Omental fat pad (tissue), 4 donors: Measurements from ENCODE around the gene GPR39. TPM values are rescaled to one million over a fixed set of nuclear protein-coding genes. Genes with fewer than 3 reads are reported as not detected.

Source experiments
- ATAC-seq: fragments of 150-250 bp; one replicate; pipeline ENCODE4 v1.9.1; 2016; ENCODE audit warnings: mild to moderate bottlenecking, moderate library complexity; ENCODE audit not compliant: low FRiP score
- DNase-seq: peaks from one replicate; pipeline ENCODE4 v3.0.0-alpha.2; 2019; ENCODE audit warnings: low spot score
- CTCF ChIP-seq, 3 donors: fragments of 450-650 bp; IDR thresholded peaks; one replicate each; pipeline ENCODE4 v1.5.1; 2016 to 2017; ENCODE audit warnings: antibody characterized with exemption in 3 of 3, mild to moderate bottlenecking in 3 of 3, moderate library complexity in 2 of 3
- total RNA-seq, 4 donors: library from RNA; depleted of rRNA; stranded (reverse); fragments of >200 nt; gene quantifications; one replicate each; pipeline ENCODE4 v1.1.0, GENCODE V29; 2016

Gene GPR39
- total RNA-seq, 4 donors from 2014 or later: not detected

GRCh38 chr2:132449868-132450267, 33.3 kb downstream of the GPR39 start:
- TF ChIP-seq CTCF (IDR thresholded peaks at IDR 0.05): no peak
- DNase-seq (no peak), ATAC-seq (no peak)

- ATAC-seq (peak; percentile 90), DNase-seq (no peak)
- no peak for TF ChIP-seq CTCF (IDR thresholded peaks at IDR 0.05)
These were observed 44.2 kb downstream of the GPR39 start for GRCh38 chr2:132460781-132461180.

- TF ChIP-seq CTCF (IDR thresholded peaks at IDR 0.05): no peak
- no peak for ATAC-seq
- DNase-seq: no peak
These were observed 45.6 kb downstream of the GPR39 start for GRCh38 chr2:132462236-132462635.

GRCh38 chr2:132463719-132464118, 47.1 kb downstream of the GPR39 start:
- no peak for TF ChIP-seq CTCF (IDR thresholded peaks at IDR 0.05)
- no peak for ATAC-seq

GRCh38 chr2:132465917-132466316, 49.3 kb downstream of the GPR39 start:
- ATAC-seq (no peak), DNase-seq (no peak)
- no peak for TF ChIP-seq CTCF (IDR thresholded peaks at IDR 0.05)

More at GRCh38 chr2:132463719-132464118, 47.1 kb downstream of the GPR39 start:
- DNase-seq: no peak

- ATAC-seq (no peak), DNase-seq (no peak)
- no peak for TF ChIP-seq CTCF (IDR thresholded peaks at IDR 0.05)
These were observed 49.9 kb downstream of the GPR39 start for GRCh38 chr2:132466428-132467028.
